OCI-LY3 (cell line): Measurements from ENCODE around the gene FAM107B.

ENCODE experiments used
- CTCF ChIP-seq: fragments of 200-600, 300-600 bp; sonication (generic); IDR thresholded peaks from 2 replicates; pipeline ENCODE4 v1.5.1; 2014; ENCODE audit warnings: antibody characterized with exemption, low read length, low read depth
- EZH2phosphoT487 ChIP-seq: fragments of 200-600 bp; shearing (Covaris generic); IDR thresholded peaks from 2 replicates; pipeline ENCODE4 v1.6.1; 2018; ENCODE audit warnings: antibody characterized with exemption, mixed run types, low read depth

GRCh38 chr10:14474656-14475055 is 300.0 kb downstream of the FAM107B start:
- TF ChIP-seq CTCF = no peak
- TF ChIP-seq EZH2phosphoT487 = no peak
